Endothelial cell of umbilical vein (primary cell): ENCODE data around the gene MED27.

Source experiments
- CTCF ChIP-seq, 2 donors: IDR thresholded peaks; 1 replicate in 1 of 2; 2 replicates in 1 of 2; pipeline ENCODE4 v1.5.1; 2011; ENCODE audit warnings: low read length in 2 of 2, mild to moderate bottlenecking in 2 of 2, moderate library complexity in 2 of 2, control low read depth in 1 of 2, inconsistent platforms in 1 of 2, low read depth in 1 of 2; ENCODE audit not compliant: insufficient read depth in 1 of 2; ENCODE audit errors: extremely low read depth in 1 of 2
- EZH2 ChIP-seq: IDR thresholded peaks from 2 replicates; pipeline ENCODE4 v1.6.1; 2012; ENCODE audit warnings: borderline replicate concordance, low read depth, mild to moderate bottlenecking, moderate library complexity, low read length, inconsistent platforms; ENCODE audit not compliant: severe bottlenecking
- GATA2 ChIP-seq: IDR thresholded peaks from 2 replicates; pipeline ENCODE4 v1.7.0; 2011; ENCODE audit warnings: low read depth, mild to moderate bottlenecking, moderate library complexity, mixed read lengths, low read length; ENCODE audit not compliant: insufficient read length, insufficient read depth
- MAX ChIP-seq: IDR thresholded peaks from 2 replicates; pipeline ENCODE4 v1.6.1; 2011; ENCODE audit not compliant: insufficient read depth, insufficient read length
- POLR2AphosphoS5 ChIP-seq: IDR thresholded peaks from 2 replicates; pipeline ENCODE4 v1.6.1; 2012; ENCODE audit warnings: low read depth, mild to moderate bottlenecking, control low read depth, low read length, moderate library complexity; ENCODE audit not compliant: insufficient read depth

DNA sequence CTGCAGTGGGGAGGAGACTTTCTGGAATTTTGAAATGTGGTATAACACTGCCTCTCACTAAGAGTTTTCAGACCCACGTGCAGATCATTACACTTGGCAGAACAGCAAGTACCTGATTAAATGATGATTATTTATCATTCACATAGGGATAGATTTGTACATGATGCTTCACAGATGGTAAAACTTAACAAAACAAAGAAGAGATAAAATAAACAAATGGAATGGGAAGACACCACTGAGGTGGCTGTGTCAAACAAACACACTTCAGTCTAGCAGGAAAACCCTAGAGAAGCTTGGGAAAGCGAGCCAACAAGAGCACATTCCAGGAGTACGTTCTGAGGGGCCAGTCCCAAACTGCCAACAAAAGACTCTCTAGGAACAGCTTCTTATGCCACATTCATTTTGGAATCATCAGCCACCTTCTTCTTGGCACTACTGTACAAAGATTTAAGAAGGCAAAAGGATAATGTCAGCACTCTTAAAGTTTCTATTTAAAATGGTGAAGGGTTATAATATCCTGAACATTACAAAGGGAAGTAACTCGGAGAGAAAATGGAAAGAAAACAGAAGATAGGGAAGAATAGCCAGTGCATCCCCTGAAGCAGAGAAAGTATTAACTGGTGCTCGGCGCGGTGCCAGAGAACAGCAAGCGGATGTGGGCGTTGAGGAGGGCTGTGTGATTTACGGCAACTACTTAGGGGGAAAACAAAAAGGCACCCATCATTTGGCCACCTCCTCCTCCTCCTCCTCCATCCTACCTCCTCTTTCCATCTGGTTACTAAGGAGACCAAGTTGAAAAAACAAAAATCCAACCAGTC lies 1.6 kb downstream of the MED27 start:
- no peak for TF ChIP-seq CTCF (IDR thresholded peaks at IDR 0.05; ENCODE audit: extremely low read depth in 1 of 2, insufficient read depth in 1 of 2, low read depth in 1 of 2, low read length in 2 of 2)
- no peak for TF ChIP-seq EZH2
- no peak for TF ChIP-seq MAX
- TF ChIP-seq GATA2 = no peak
- no peak for TF ChIP-seq POLR2AphosphoS5
